ENCODE data around the gene TRAF1. TPM values are rescaled to one million over a fixed set of nuclear protein-coding genes. Genes with fewer than 3 reads are reported as not detected.

The TRAF1 gene, protein sequence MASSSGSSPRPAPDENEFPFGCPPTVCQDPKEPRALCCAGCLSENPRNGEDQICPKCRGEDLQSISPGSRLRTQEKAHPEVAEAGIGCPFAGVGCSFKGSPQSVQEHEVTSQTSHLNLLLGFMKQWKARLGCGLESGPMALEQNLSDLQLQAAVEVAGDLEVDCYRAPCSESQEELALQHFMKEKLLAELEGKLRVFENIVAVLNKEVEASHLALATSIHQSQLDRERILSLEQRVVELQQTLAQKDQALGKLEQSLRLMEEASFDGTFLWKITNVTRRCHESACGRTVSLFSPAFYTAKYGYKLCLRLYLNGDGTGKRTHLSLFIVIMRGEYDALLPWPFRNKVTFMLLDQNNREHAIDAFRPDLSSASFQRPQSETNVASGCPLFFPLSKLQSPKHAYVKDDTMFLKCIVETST
- total RNA-seq (2022; extraction: Qiagen RNA extraction; ENCODE audit: low read depth): 4.1 to 12.0 TPM (median 7.0 TPM) in 5 replicates

DNA sequence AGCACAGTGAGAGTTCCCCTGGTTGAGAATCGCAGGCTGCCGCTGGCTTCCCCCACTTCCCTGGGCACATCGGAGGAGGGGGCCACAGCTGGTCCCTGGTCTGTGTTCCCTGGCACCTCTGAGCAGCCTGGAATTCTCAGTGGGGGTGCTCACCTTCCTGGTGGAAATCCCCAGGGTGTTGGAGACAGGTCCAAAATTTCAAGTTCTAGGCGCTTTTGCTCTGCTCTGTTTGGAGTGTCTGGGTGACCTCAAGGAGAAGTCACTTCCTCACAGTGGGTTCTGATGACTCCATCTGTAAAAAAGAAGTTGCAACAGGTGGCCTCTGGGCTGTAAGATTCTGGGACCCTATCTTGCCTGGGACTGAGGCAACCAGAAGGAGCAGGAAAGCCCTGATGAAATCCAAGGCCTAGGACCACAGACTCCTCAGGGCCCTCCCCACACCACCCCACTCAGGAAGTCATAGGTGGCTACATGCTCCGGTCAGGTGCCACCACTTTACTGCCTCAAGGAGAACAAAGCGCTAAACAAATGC, at the start of gene TRAF1:
TSS of gene TRAF1 (minus strand) at position 400 of the 532 bp plus-strand sequence. CDS start 721 bp downstream, outside the sequence.

GRCh38 chr9:120876842-120877240, 49.8 kb downstream of the TRAF1 start, which contains the start of gene PHF19:
Gene PHF19, minus strand, starts transcription at chr9:120877188. Its CDS starts 2,447 bp downstream, at chr9:120874741.

Other genes starting within 250 kb of the TRAF1 start
- 23.4 to 34.5 TPM (median 32.2 TPM) in 5 replicates for gene MEGF9, start 212.3 kb downstream of the TRAF1 start, total RNA-seq (2022; extraction: Qiagen RNA extraction; ENCODE audit: low read depth)
- 38.5 to 46.5 TPM (median 43.8 TPM) in 5 replicates for gene FBXW2, start 133.4 kb downstream of the TRAF1 start, total RNA-seq (2022; extraction: Qiagen RNA extraction; ENCODE audit: low read depth)
- 31.5 to 38.3 TPM (median 34.3 TPM) in 5 replicates for gene PSMD5, start 83.9 kb downstream of the TRAF1 start, total RNA-seq (2022; extraction: Qiagen RNA extraction; ENCODE audit: low read depth)
- 98.1 to 135 TPM (median 125 TPM) in 5 replicates for gene PHF19, start 49.6 kb downstream of the TRAF1 start, total RNA-seq (2022; extraction: Qiagen RNA extraction; ENCODE audit: low read depth)
- gene C5, start 123.5 kb upstream of the TRAF1 start, total RNA-seq (2022; extraction: Qiagen RNA extraction; ENCODE audit: low read depth): 11.6 to 16.5 TPM (median 13.9 TPM) in 5 replicates
- 5.7 to 7.6 TPM (median 6.9 TPM) in 5 replicates for gene CNTRL, start 148.2 kb upstream of the TRAF1 start, total RNA-seq (2022; extraction: Qiagen RNA extraction; ENCODE audit: low read depth)